ENCODE data around the gene TMC4.

TMC4 gene

GRCh38 chr19:54129617-54129996 is 43.4 kb downstream of the TMC4 start:
- no peak for DNase-seq (ENCODE audit: low spot score)

DNA sequence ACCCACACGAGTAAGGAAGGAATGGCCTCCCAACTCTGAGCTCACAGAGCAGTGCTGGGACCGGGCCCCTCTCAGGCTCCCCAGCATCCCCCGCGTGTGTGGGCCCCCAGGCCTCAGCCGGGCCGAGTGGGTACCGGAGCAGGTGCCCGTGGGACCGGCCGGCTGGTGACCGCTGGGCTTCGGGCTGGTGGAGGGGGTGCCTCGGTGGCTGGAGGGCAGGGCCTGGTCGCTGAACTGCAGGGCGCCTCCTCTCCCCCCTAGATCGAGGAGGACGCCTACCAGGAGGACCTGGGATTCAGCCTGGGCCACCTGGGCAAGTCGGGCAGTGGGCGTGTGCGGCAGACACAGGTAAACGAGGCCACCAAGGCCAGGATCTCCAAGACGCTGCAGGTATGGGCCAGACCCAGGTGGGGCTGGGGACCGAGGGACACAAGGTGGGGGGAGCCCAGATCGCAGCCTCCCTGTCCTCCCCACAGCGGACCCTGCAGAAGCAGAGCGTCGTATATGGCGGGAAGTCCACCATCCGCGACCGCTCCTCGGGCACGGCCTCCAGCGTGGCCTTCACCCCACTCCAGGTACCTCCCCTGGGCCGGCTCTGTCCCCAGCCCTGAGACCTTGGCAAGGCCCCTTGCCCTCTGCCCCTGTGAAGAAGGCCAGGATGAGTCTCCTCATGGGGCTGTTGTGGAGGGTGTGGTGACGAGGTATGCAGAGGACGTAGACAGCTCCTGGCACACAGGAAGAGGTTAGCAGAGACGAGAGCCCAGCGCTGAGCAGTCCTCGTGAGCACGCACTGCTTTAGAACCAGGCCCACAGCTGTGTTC is 44.0 kb downstream of the TMC4 start:
- no peak for DNase-seq (ENCODE audit: low spot score)

GRCh38 chr19:54128441-54128725 is 44.6 kb downstream of the TMC4 start:
- no peak for DNase-seq (ENCODE audit: low spot score)

- DNase-seq (ENCODE audit: low spot score), result no peak
These were observed 45.1 kb downstream of the TMC4 start for GRCh38 chr19:54127688-54128440.

DNA sequence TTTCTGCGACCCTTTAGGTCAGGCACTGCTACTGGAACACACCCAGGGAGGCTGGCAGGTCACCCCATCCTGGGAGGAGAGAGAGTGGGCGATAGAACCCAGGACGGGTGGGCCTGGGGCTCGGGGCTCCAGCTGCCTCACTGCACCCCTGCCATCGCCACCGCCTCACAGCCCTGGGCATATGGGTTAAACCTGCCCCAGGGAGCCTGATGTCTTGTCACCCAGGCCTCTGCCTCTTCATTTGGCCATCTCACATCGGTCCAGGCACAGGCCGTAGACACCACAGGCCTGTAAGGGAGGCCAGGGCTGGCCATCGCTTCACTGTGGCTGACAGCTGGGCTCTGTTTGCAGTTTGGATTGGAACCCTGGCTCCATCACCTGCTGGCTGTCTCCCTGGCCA is 47.2 kb downstream of the TMC4 start:
- DNase-seq (ENCODE audit: low spot score), result no peak

DNA sequence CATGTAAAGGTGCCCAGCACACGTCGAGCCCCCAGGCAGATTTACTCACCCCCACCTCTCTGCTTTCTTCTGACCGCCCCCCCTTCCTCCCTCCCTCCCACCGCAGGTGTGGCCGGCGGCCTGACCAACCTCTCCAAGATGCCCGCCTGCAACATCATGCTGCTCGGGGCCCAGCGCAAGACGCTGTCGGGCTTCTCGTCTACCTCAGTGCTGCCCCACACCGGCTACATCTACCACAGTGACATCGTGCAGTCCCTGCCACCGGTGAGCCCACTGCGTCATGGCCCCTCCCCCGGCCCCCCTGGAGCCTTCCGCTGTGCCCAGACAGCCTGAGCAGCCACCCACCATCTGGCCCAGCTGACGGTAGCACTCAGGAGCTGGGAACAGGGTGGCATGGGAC is 48.6 kb downstream of the TMC4 start:
- DNase-seq (ENCODE audit: low spot score), result no peak

GRCh38 chr19:54123682-54124081 is 49.3 kb downstream of the TMC4 start:
- no peak for DNase-seq (ENCODE audit: low spot score)

GRCh38 chr19:54121259-54121658 is 51.7 kb downstream of the TMC4 start:
- no peak for DNase-seq (ENCODE audit: low spot score)

DNA sequence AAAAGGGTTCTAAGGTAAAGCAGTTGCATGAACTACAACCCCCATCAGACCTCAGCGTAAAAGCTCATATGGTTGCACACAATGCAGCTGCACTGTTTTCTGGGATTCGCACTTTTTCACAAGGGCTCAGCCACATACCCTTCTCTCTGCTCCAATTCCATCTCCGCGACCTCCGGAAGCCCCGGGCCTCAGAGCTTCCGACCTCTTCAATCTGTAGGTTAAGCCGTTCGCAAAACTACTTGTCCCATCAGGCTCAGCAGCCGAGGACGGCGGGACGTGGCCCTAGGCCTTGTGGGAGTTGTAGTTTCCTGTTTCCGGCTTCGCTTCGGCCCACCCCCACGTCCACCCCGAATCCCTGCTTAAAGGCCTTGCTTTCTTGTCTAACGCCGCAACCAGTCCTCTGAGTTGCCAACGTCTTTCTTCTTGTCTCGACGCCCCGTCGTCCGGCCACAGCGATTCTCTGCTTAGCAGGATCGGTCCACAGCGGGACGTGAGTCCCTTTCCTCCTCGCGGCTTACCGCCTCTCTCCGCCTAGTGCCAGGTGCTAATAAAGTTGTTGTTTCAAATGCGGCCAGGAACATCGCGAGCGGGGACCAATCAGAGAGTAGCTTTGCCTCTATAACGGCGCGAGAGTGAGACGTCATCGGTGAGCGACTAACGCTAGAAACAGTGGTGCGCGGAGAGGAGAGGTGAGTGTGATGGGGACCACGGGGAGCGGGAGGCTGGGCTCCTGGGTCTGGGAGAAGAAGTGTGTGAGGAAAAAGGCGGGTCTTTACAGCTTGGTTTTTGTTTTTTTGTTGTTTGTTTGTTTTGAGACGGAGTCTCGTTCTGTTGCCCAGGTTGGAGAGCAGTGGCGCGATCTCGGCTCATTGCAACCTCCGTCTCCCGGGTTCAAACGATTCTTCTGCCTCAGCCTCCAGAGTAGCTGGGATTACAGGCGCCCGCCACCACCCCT is 57.6 kb downstream of the TMC4 start, which contains the start of the genes PRPF31 and TFPT:
PRPF31 (plus strand) TSS at position 646 of the 955 bp plus-strand sequence. CDS start 2,525 bp downstream, outside the sequence.
TFPT (minus strand) TSS at position 549 of the 955 bp plus-strand sequence; CDS start at position 161, 388 bp downstream.
- peak; percentile 99 for DNase-seq (ENCODE audit: low spot score)

- DNase-seq (ENCODE audit: low spot score), result peak; percentile 61
These were observed 58.4 kb downstream of the TMC4 start for GRCh38 chr19:54114340-54115108.

Data from SW480 (cell line).